Right atrium auricular region (tissue), 2 donors: ENCODE results near the gene ETNK1. TPM values are rescaled to one million over a fixed set of nuclear protein-coding genes. Genes with fewer than 3 reads are reported as not detected.

Experiments used
- DNase-seq: peaks from one replicate; pipeline ENCODE4 v3.0.0-alpha.2; 2019; ENCODE audit warnings: low spot score
- H3K27ac ChIP-seq, 2 donors: fragments of 200-600 bp; sonication (generic); 1 replicate in 1 of 2; 2 replicates in 1 of 2; pipeline ENCODE4 v1.5.1; 2016 to 2019
- H3K27me3 ChIP-seq, 2 donors: fragments of 200-600 bp; sonication (generic); one replicate each; pipeline versions ENCODE4 v1.5.1 to v1.6.0; 2017 to 2019
- H3K36me3 ChIP-seq: fragments of 200-600 bp; sonication (generic); one replicate; pipeline ENCODE4 v1.5.1; 2016
- H3K4me1 ChIP-seq, 2 donors: fragments of 200-600 bp; sonication (generic); one replicate each; pipeline versions ENCODE4 v1.5.1 to v1.6.0; 2017 to 2019
- H3K4me3 ChIP-seq, 2 donors: fragments of 200-600 bp; sonication (generic); 1 replicate in 1 of 2; 2 replicates in 1 of 2; pipeline ENCODE4 v1.5.1; 2017 to 2019; ENCODE audit warnings: mild to moderate bottlenecking in 1 of 2, moderate library complexity in 1 of 2
- H3K9me3 ChIP-seq, 2 donors: fragments of 200-600 bp; sonication (generic); one replicate each; pipeline ENCODE4 v1.5.1; 2019
- CTCF ChIP-seq, 2 donors: fragments of 200-600 bp; sonication (generic); IDR thresholded peaks; one replicate each; pipeline ENCODE4 v1.5.1; 2019; ENCODE audit warnings: antibody characterized with exemption in 2 of 2
- total RNA-seq, 2 donors: library from RNA; depleted of rRNA; stranded (reverse); fragments of >200 nt; gene quantifications; one replicate each; pipeline ENCODE4 v1.1.0, GENCODE V29; 2016

The ETNK1 gene
- total RNA-seq, 2 donors from 2014 or later, result 13.9 to 17.1 TPM

GRCh38 chr12:22625762-22626294 lies 857 bp downstream of the ETNK1 start:
- Histone ChIP-seq H3K4me3 (peak overlapping the region; percentile 90 to 93), H3K27me3 (no peaks in the 10 kb centered on the region), H3K27ac (peak overlapping the region; percentile 97 to 99), H3K4me1 (peaks cover 0 to 25% of the 10 kb centered on the region in 2 donors), H3K36me3 (no peaks in the 10 kb centered on the region), H3K9me3 (no peaks in the 10 kb centered on the region)
- TF ChIP-seq CTCF (IDR thresholded peaks at IDR 0.05), result no peak
- DNase-seq, result no peak

- no peak for TF ChIP-seq CTCF (IDR thresholded peaks at IDR 0.05)
- peak overlapping the region; percentile 97 to 99 for H3K27ac ChIP-seq
- no peak for DNase-seq
- no peaks in the 10 kb centered on the region for H3K36me3 ChIP-seq
- no peaks in the 10 kb centered on the region for H3K9me3 ChIP-seq
- H3K4me3 ChIP-seq, result peak overlapping the region; percentile 90 to 93
- H3K4me1 ChIP-seq, result peaks cover 0 to 25% of the 10 kb centered on the region in 2 donors
- H3K27me3 ChIP-seq, result no peaks in the 10 kb centered on the region
These were observed 1.4 kb downstream of the ETNK1 start for GRCh38 chr12:22626406-22626805.

GRCh38 chr12:22627371-22627770 lies 2.4 kb downstream of the ETNK1 start:
- Histone ChIP-seq H3K4me3 (peak overlapping the region in 1 of 2 donors; percentile 93), H3K36me3 (no peaks in the 10 kb centered on the region), H3K27me3 (no peaks in the 10 kb centered on the region), H3K9me3 (no peaks in the 10 kb centered on the region), H3K27ac (peak overlapping the region in 1 of 2 donors; percentile 99), H3K4me1 (peaks cover 0 to 25% of the 10 kb centered on the region in 2 donors)
- no peak for TF ChIP-seq CTCF (IDR thresholded peaks at IDR 0.05)
- DNase-seq, result no peak

GRCh38 chr12:22628228-22628627 lies 3.3 kb downstream of the ETNK1 start:
- Histone ChIP-seq H3K27me3 (no peaks in the 10 kb centered on the region), H3K36me3 (no peaks in the 10 kb centered on the region), H3K4me1 (peaks cover 0 to 25% of the 10 kb centered on the region in 2 donors), H3K4me3 (no peak overlapping the region), H3K27ac (no peak overlapping the region), H3K9me3 (no peaks in the 10 kb centered on the region)
- no peak for TF ChIP-seq CTCF (IDR thresholded peaks at IDR 0.05)
- DNase-seq, result no peak

GRCh38 chr12:22631863-22632463 lies 7.0 kb downstream of the ETNK1 start:
- Histone ChIP-seq H3K9me3 (no peaks in the 10 kb centered on the region), H3K27ac (no peak overlapping the region), H3K4me3 (no peak overlapping the region), H3K27me3 (no peaks in the 10 kb centered on the region), H3K4me1 (peaks cover 0 to 24% of the 10 kb centered on the region in 2 donors), H3K36me3 (no peaks in the 10 kb centered on the region)
- TF ChIP-seq CTCF (IDR thresholded peaks at IDR 0.05), result peak; percentile 41 to 75
- no peak for DNase-seq

GRCh38 chr12:22634883-22635282 lies 9.9 kb downstream of the ETNK1 start:
- Histone ChIP-seq H3K4me1 (peaks cover 0 to 4% of the 10 kb centered on the region in 2 donors), H3K9me3 (no peaks in the 10 kb centered on the region), H3K4me3 (no peak overlapping the region), H3K36me3 (no peaks in the 10 kb centered on the region), H3K27ac (no peak overlapping the region), H3K27me3 (no peaks in the 10 kb centered on the region)
- DNase-seq, result no peak
- TF ChIP-seq CTCF (IDR thresholded peaks at IDR 0.05), result no peak
